HG03457 (cell line): ENCODE results near the gene DGCR2.
"Not testable (repeated sequence)": the region's sequence is repeated elsewhere in the genome, so short reads cannot be mapped to it uniquely, and the experiment has no call there.

Source experiments
- ATAC-seq: cut with Tn5 transposase; IDR thresholded peaks from one replicate; pipeline ENCODE4 v1.9.1; 2021; ENCODE audit warnings: moderate number of reproducible peaks; ENCODE audit not compliant: unreplicated experiment

The DGCR2 gene

DNA sequence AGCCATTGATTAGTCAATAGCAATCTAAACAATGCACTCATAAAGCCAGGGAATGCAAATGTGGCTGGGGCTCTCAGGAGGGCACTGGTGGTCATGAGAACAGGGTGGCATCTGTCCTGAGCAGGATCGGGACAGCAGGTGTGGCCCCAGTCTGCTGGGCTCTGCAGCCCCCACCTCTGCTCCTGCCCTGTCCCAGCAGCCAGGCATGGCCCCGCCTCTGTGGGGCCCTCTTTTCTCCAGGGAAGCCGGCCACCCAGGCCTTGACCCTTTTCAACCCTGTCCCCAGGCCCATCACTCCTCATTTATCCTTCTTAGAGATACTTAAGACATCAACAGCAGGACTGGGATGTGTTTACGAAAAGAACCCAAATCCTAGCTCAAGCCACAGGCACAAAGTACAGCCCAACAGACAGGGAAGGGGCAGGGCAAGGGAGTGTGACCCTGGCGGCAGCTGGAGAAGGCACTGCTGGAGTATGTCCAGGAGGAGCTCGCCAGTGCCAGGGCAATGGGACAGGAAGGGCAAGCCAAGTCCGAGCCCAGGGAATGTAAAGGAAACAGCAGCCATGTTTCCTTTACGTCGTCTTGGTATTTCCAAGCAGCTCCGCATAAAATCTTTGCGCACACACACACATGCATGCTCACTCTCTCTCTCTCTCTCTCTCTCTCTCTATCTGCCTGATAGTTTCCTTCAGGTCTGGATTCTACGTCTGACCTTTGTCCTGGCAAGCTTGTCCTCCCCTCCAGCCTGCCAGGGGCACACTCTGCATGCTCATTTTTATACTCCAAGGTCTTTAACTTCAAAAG is 59.9 kb downstream of the DGCR2 start:
- no peak for ATAC-seq

DNA sequence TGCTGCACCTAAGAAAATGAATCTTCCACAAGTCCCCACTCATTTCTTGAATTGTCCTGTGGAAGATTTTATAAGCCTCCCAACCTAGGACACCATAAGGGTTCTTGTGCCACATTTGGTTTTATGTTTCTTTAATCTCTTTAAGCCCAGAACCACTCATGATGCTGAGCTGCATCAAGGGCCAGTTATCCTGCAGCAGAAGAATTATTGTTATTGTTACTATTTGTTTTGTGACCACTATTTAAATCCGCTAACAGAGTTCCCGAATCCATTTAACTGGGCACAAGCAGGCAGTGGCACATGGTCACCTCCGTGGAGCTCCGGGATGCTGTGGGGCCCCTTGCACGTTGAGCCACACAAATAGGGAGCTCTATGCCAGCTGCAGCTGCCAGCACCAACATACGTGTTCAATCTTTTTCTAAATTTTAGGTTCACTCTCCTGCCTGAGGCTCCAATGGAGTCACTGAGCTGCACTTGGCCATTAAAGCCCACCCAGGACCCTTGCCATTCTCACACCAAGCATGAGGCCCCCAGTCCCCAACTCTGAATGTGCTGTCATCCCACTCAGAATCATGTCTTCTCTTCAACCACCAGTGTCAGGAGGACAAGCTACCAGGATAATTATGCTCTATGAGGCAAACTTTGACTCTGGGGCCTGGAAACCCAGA is 60.6 kb downstream of the DGCR2 start:
- no peak for ATAC-seq

DNA sequence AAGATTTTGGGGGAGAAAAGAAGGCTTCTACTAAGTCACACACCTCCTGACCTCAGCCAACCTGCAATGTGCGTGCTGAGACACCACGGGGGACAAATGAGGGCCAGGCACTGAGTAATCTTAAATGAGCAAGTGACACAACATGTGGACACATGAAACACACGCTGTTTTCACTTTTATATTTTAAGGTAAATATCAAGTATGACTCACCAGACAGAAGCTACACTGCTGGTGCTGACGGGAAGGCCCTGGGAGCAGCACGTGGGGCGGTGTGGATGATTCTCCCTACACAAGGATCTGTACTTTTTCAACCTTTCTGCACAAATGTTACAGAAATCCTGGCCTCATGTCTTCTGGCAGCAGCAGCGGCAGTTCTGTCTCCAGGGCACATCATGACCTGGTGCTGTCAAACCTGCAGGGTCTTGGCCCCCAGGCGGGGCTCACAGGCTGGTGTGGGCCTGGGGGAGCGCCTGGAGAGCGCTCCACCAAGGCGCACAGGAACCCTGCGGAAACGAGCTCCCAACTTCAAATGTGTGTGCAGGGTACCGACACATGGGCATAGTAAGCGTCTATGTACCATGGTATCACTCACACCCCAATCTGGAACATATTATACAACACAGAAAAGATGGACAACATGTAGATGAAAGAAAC is 61.7 kb downstream of the DGCR2 start:
- no peak for ATAC-seq

DNA sequence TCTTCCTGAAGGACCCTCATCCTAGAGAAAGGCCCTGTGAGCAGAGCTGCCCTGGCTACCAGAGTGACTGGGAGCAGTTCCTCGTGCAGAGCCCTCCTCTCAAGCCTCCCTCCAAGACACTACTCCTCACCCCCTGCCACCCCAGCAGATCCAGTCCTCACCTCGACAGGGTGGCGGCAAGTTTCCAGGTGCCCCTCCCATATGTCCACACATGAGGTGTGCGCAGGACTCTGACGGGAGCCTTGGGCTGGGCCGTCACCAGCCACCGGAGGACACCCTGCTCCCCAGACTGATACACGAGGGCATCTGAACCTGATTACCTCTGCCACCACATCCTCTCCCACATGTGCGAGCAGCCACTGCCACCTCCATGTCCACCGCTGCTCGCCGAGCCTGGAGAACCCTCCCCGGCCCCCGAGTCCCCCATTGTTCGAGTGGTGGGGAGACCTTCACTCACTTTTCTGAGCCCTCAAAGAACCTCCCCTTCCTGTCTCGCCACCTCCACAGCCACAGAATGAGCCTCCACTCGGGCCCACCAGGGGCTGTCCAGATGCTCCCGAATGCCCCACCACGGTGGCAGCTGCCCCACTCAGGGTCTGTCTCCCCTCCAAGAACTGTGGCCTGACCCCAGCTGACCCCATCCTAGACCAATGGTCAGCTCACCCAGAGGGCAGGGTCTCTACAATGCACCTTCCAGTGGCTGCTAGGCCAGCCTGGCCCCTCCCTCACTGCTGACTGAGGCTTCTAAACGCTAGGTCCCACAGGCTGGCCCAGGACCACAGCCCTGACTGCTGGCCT is 62.5 kb downstream of the DGCR2 start:
- no peak for ATAC-seq

DNA sequence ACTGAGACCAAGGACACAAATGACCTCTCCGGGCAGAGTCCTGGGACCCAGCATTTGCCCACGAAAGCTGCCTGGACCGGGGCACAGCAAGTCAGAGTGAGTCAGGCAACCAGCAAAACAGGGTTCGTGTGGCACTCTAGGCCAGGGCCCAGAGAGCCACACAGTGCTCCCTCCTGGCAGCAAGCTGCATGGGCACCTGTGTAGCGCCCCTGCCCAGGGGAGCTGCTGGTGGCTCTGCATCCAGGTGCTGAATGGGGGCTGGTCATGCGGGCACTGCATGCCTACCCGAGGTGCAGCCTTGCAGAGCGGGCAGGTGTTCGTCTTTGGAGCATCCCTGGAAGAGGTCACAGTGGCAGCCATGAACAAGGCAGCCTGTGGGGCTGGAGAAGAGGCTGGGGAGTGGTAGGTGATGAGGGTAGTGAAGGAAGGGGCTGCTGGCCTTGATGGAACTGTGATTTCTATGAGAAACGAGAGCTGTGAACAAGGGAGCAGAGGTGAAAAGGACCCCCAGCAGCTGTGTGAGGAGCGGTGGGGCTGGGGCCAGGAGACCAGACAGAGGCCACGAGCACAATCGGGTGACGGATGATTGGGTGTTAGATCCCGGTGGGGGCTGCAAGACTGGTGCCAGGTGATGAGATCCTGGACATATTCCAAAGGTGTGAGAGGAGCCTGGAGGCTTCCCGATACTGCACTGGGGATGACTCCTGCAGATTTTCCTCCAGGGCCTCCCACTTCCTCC is 63.3 kb downstream of the DGCR2 start:
- no peak for ATAC-seq

DNA sequence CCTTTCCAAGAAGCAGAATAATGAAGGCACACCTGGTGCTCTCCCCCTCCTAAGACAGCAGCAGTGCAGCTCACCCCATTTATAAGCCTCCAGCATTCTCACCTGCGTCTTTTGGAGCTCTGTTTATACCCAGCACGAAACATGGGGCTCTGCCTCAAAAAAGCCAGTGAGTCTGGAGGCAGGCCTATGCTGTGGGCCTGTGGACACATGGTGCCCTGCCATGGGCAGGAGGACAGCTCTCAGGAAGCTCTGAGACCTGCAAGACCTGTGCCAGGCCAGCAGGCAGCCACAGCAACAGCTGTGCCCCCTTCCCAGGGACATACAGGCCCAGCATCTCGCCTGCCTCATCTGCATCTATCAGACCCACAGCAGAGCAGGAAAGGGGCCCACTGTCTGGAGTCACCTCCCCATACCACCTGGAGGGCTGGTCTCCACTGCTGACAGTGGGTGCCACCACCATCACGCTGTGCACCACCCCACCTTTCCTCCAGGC is 64.2 kb downstream of the DGCR2 start:
- ATAC-seq: no peak

DNA sequence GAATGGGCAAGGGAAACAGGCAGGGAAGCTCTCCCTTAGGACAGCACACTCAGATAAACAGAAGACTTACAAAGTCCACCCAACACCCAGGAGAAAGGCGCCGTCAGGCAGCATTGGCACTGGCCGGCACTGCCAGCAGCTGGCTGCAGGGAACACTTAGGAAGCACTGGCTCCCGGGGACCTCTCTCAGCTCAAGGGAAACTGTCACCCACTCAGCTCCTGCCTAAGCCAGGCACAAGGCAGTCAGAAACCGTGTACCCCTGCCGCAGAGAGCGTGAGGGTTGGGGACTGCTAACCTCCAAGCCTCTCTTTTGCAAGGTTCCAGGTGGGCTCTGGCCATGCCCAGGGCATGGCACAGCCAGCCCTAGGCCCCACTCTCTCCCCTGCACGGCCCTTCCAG is 64.7 kb downstream of the DGCR2 start:
- no peak for ATAC-seq

DNA sequence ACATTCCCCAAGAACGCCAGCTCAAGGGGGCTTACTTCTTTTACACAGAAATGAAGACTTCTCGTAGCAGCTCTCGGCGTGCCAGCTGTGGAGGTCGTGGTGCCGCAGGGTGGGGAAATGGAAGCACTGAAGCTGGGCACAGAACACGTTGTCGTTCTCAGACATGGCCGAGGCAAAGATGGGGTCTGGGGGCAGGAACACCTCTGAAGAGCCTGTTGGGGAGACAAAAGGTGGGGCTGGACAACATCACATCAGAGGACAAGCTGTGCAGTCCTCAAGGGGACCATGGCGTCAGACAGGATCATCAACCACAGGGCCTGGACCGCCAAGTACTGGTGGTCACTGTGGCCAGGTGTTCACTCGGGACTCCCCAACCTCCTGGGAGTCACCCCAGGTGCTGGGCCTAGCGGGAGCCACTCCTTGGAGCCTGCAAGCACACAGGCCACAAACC is 65.2 kb downstream of the DGCR2 start:
- no peak for ATAC-seq

DNA sequence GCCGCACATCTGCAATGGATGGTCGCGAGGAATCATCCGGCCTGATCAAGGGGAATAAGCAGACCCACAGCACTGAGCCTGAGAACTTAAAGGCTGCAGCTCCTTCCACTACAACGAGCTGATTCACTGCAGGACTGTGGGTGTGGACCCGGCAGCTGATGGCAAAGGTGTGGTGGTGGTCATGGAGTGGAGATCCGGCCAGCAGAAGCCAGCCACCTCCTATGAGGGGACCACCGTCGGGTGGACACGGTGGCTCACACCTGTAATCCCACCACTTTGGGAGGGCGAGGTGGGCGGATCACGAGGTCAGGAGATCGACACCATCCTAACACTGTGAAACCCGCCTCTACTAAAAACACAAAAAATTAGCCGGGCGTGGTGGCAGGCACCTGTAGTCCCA is 66.4 kb downstream of the DGCR2 start:
- ATAC-seq: no peak

DNA sequence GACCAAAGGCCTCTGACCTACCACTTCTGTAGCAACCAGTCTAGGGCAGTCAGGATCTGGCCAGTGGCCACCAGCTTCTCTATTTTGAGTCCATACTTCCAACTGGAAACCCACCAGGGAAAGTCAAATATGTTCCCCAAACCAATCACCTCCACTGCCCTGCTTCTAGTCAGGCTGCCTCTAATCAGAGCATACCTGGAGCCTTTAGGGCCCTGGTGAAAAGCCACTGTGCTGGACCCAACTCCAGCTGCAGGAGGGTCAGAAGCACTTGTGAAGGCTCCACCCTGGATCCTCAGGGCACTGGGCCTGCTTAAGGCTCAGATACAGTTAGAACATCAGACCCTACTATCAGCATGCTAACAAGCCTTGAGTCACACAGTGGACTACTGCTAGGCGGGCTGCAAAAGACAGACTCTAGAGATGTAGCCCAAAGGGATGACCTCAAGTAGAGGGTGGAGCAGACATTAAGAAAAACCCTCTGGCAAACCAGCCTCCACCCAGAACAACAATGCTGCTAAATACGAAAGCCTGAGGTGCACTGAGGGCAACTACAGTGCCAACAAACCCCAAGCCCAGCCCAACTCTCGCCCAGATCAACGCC is 69.2 kb downstream of the DGCR2 start:
- no peak for ATAC-seq

DNA sequence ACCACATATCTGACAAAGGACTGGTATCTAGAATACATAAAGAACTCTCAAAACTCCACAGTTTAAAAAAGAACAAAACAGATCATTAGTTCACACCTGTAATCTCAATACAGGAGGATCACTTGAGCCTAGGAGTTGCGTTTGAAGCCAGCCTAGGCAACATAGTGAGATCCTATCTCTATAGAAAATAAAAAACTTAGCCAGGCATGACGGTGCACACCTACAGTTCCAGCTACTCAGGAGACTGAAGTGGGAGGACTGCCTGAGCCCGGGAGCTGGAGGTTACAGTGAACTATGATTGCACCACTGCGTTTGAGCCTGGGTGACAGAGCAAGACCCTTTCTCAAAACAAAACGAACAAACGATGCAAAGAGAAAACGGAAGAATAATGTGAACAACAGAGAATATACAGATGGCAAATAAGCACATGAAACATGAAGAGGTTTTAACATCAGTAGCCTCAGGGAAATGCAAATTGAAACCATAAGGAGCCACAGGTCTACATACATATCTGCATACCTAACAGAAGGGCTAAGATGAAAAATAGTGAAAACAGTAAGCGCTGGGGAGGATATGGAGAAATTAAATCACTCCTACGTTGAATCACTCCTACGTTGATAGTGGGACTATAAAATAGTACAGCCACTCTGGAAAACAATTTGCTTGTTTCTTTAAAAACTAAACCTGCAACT is 70.7 kb downstream of the DGCR2 start:
- no peak for ATAC-seq

DNA sequence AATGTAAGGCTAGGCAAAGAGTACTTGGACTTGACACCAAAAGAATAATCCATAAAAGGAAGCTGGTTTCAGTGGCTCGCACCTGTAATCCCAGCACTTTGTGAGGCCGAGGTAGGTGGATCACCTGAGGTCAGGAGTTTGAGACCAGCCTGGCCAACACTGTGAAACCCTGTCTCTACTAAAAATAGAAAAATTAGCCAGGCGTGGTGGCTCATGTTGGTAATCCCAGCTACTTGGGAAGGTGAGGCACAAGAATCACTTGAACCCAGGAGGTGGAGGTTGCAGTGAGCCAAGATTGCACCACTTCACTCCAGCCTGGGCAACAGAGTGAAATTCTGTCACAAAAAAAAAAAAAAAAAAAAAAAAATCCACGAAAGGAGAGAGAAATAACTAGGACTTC is 71.4 kb downstream of the DGCR2 start:
- not testable (repeated sequence) for ATAC-seq

DNA sequence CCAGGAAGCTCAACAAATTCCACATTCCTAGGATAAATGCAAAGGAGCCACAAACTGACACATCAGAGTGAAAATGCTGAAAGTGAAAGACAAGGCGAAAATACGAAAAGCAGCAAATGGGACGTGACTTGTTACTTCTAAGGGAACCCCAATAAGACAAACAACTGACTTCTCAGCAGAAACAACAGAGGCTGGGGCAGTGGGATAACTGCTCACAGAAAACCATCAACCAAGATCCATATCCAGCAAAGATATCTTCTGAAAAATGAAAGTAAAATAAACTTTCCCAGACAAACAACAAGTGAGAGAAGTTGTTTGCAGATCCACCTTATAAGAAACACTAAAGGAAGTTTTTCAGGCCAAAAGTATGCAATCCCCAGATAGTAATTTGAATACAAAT is 72.1 kb downstream of the DGCR2 start:
- no peak for ATAC-seq

DNA sequence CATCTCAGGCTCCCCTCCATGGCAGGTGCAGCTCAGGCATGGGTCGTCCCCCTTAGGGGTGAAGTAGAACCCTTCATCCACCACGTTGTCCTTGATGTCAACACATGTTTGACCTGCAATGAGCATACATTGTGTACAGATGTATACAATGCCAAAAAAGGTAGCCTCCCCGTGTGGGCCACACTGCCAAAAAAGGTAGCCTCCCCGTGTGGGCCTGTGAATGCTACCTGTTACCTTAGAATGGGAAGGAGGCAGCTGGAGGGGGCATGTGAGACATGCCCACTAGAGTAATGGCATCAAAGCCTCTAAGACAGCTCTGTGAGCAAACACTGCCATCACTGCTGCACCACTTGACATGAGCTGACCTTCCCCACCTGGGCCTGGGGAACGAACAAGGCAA is 73.7 kb downstream of the DGCR2 start:
- ATAC-seq: no peak

DNA sequence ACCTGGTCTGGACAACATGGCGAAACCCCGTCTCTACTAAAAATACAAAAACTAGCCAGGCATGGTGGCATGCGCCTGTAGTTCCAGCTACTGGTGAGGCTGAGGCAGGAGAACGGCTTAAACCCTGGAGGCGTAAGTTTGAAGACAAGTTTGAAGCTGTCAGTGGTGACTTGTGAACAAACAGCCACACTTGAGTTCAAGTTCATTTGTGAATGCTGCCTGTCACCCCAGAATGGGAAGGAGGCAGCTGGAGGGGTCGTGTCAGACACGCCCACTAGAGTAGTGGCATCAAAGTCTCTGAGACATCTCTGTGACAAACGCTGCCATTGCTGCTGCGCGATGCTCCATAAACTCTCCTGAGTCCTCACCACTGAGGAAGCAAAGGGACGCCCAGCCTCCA is 74.2 kb downstream of the DGCR2 start:
- ATAC-seq: no peak

DNA sequence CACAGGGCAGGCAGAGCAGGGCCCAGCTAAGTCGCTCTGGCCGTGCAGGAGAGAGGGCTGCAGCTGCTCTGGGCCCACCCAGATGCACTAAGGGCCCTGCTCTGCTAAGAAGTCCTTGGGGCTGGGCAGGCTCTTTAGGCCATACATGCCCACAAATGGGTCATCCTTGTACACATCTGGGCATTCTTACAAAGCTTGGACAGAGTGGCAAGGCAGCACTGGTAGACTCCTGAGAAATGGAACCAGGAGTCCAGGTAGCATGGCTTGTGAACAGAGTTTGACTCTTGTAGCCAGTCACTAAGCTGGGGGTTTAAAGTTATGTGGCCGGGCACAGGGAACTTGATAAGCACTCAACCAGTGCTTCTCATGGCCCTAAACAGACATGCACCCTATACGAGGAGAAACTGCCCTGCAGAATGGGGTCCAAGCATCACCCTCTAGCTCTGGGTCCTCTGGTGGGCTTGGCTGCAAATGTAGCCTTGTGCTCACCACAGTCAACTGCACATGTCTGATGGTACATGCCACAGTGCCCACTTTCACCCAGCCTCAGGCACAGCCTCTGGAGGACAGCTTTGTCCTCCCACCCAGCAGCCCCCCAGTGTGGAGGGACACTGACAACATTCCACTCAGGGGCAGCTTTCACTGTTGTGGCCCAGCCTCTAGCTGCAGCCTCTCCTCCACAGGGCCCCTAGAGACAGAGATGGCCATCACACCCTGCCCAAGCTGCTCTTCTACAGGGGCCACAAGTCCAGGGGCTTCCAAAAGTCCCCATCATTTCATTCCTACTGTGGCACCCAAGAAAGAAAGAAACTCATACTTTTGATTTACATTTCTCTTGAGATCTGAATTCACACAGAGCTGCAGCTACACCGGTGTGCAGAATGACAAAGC is 75.2 kb downstream of the DGCR2 start:
- ATAC-seq: no peak

DNA sequence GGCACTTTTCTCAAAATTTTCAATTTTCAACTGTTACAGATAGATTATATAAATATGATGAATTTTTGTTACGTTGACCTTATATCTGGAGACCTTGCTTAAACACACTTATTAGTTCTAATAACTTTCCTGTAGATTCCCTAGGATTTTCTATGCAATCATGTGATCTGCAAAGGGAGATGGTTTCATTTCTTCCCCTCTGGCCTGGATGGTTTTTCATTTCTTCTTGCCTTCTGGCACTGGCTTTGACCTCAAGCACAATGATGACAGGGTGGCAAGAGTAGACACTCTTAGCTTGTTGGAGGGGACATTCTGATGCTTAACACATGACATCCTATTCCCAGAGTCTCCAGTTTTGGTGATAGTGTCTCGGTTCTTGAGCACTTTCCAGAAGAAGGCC is 75.9 kb downstream of the DGCR2 start:
- ATAC-seq: no peak

DNA sequence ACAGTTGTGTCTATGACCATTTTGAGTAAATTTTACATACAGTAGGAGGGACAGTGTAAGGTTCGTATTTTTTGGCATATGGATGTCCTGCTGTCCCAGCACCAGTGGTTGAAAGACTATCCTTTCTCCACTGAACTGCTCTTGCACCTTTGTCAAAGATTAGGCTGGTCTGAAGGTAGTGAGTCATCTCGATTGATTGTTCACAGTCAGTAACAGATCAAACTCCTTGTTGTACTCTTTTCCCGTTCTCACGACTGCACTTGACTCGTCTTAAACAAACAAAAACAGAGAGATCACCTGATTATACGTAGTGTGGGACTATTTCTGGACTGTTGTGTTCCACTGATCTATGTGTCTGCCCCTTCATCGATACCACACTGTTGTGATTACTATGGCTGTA is 77.1 kb downstream of the DGCR2 start:
- ATAC-seq: no peak
